K562 (cell line): ENCODE measurements around the gene CCNL2. TPM values are rescaled to one million over a fixed set of nuclear protein-coding genes. Genes with fewer than 3 reads are reported as not detected.

Experiments used
- ATAC-seq: fragments of 200-7000 bp; cut with Tn5 transposase; 3 replicates; pipeline ENCODE4 v1.9.1; 2020; ENCODE audit warnings: moderate library complexity
- BruUV-seq: library from RNA; stranded (reverse); fragments of 400-500 nt; replicated peaks from 2 replicates; lab custom pipeline; 2021; lab: Mats Ljungman, UMichigan
- CTCF ChIA-PET: fragments of 300-600 bp; formaldehyde crosslinking; extraction: SDS; loops from one replicate; lab custom pipeline; 2021; ENCODE audit warnings: low intra/inter-chr PET ratio; lab: Yijun Ruan, JAX
- POLR2A ChIA-PET: fragments of 300-600, 350-650 bp; sonication (Branson Sonifier 250); formaldehyde crosslinking; extraction: SDS; loops from one replicate; lab custom pipeline; 2021; ENCODE audit warnings: antibody characterized with exemption, inconsistent platforms; lab: Yijun Ruan, JAX
- DNase-seq, 4 experiments: peaks; one replicate each; pipeline versions ENCODE4 v3.0.0 to v3.0.0-alpha.2; 2011 to 2018; ENCODE audit warnings: low spot score in 3 of 4, mixed read lengths in 3 of 4; ENCODE audit errors: extremely low read depth in 1 of 4
- FAIRE-seq: peaks from 2 replicates; lab custom pipeline; 2011; peaks lifted over from hg19 to GRCh38; lab: Jason Lieb, UNC
- H2AFZ ChIP-seq: 2 replicates; pipeline ENCODE4 v1.6.0; 2011; ENCODE audit warnings: low read depth, low read length, control low read depth, inconsistent platforms
- H3K27ac ChIP-seq: fragments of 200-600 bp; 3 replicates; pipeline ENCODE4 v1.8.0; 2011; ENCODE audit warnings: low read depth, mild to moderate bottlenecking, control low read depth, inconsistent platforms, low read length, moderate library complexity, mixed read lengths; ENCODE audit errors: extremely low read depth
- H3K27me3 ChIP-seq, 2 experiments: fragments of 300-600 bp in 1 of 2; 2 replicates in 1 of 2; 3 replicates in 1 of 2; pipeline versions ENCODE4 v1.6.0 to v1.8.0; 2011; ENCODE audit warnings: inconsistent platforms in 2 of 2, low read length in 2 of 2, mild to moderate bottlenecking in 1 of 2, mixed read lengths in 1 of 2, moderate library complexity in 1 of 2; ENCODE audit not compliant: control insufficient read depth in 2 of 2, insufficient read depth in 2 of 2
- H3K36me3 ChIP-seq: fragments of 300-600 bp; 3 replicates; pipeline ENCODE4 v1.8.0; 2011; ENCODE audit warnings: mild to moderate bottlenecking, low read length, inconsistent platforms; ENCODE audit not compliant: control insufficient read depth, insufficient read depth
- H3K4me1 ChIP-seq, 2 experiments: fragments of 200-600 bp in 1 of 2; replicated peaks in 1 of 2; 2 replicates in 1 of 2; 3 replicates in 1 of 2; pipeline versions ENCODE4 v1.5.1 to v1.8.0; 2011; ENCODE audit warnings: inconsistent platforms in 2 of 2, low read length in 2 of 2, mild to moderate bottlenecking in 1 of 2, mixed read lengths in 1 of 2, moderate library complexity in 1 of 2; ENCODE audit not compliant: control insufficient read depth in 2 of 2, insufficient read depth in 2 of 2
- H3K4me2 ChIP-seq: 2 replicates; pipeline ENCODE4 v1.6.1; 2011; ENCODE audit warnings: low read length, control low read depth, inconsistent platforms, mixed read lengths; ENCODE audit not compliant: insufficient read depth
- H3K4me3 ChIP-seq: fragments of 200-600 bp; sonication (generic), shearing (Covaris generic); 2 replicates; pipeline ENCODE4 v1.5.1; 2016; ENCODE audit warnings: control low read depth, inconsistent platforms
- H3K79me2 ChIP-seq: fragments of 200-600 bp; 3 replicates; pipeline ENCODE4 v1.8.0; 2011; ENCODE audit warnings: low read length, inconsistent platforms; ENCODE audit not compliant: control insufficient read depth, insufficient read depth
- H3K9ac ChIP-seq, 2 experiments: 2 replicates each; pipeline versions ENCODE4 v1.6.0 to v1.6.1; 2011; ENCODE audit warnings: low read depth in 2 of 2, low read length in 2 of 2, control low read depth in 1 of 2, inconsistent platforms in 1 of 2, mild to moderate bottlenecking in 1 of 2, mixed read lengths in 1 of 2; ENCODE audit not compliant: insufficient read depth in 1 of 2
- H3K9me1 ChIP-seq: one replicate; pipeline ENCODE4 v1.6.0; 2011; ENCODE audit warnings: inconsistent platforms, mild to moderate bottlenecking, low read length, moderate library complexity; ENCODE audit not compliant: control insufficient read depth, insufficient read depth
- H3K9me3 ChIP-seq: replicated peaks from 2 replicates; pipeline ENCODE4 v1.5.1; 2011; ENCODE audit warnings: low read depth, low read length, inconsistent platforms; ENCODE audit not compliant: control insufficient read depth, insufficient read depth
- H4K20me1 ChIP-seq: replicated peaks from 2 replicates; pipeline ENCODE4 v1.6.1; 2011; ENCODE audit warnings: low read length, inconsistent platforms, mixed read lengths; ENCODE audit not compliant: control insufficient read depth, insufficient read depth
- CTBP1 ChIP-seq: fragments of 450-650 bp; IDR thresholded peaks from 2 replicates; pipeline ENCODE4 v1.6.1; 2016; ENCODE audit warnings: borderline replicate concordance
- E2F3 ChIP-seq: fragments of 250-450 bp; sonication (Bioruptor Pico); IDR thresholded peaks from 2 replicates; pipeline ENCODE4 v1.4.0; 2020; ENCODE audit warnings: mild to moderate bottlenecking
- ESRRB ChIP-seq: fragments of 250-450 bp; sonication (Bioruptor Pico); IDR thresholded peaks from 2 replicates; pipeline ENCODE4 v1.5.0; 2020; ENCODE audit warnings: mild to moderate bottlenecking, moderate library complexity, borderline replicate concordance
- FOXA3 ChIP-seq, 2 experiments: fragments of 450-650 bp in 1 of 2; sonication (generic) in 1 of 2; formaldehyde crosslinking; IDR thresholded peaks in 1 of 2; conservative IDR thresholded peaks in 1 of 2; 2 replicates each; pipeline versions ENCODE4 v1.4.0 to v1.8.0; 2020 to 2022; ENCODE audit warnings: mild to moderate bottlenecking in 2 of 2, missing genetic modification reagents in 1 of 2
- LEF1 ChIP-seq: fragments of 450-650 bp; IDR thresholded peaks from 2 replicates; pipeline ENCODE4 v1.6.1; 2016; ENCODE audit warnings: mild to moderate bottlenecking
- MEF2A ChIP-seq: IDR thresholded peaks from 2 replicates; pipeline ENCODE4 v1.6.1; 2011; ENCODE audit warnings: low read depth, mild to moderate bottlenecking, low read length, moderate library complexity; ENCODE audit not compliant: control insufficient read depth
- SMAD3 ChIP-seq: fragments of 450-650 bp; formaldehyde crosslinking; conservative IDR thresholded peaks from 2 replicates; pipeline ENCODE4 v1.4.0; 2020; ENCODE audit warnings: mild to moderate bottlenecking
- SMAD4 ChIP-seq: fragments of 250-450 bp; sonication (Bioruptor Pico); conservative IDR thresholded peaks from 2 replicates; pipeline ENCODE4 v1.8.0; 2021; ENCODE audit warnings: inconsistent platforms, mild to moderate bottlenecking, moderate library complexity
- SMARCA5 ChIP-seq: fragments of 450-650 bp; IDR thresholded peaks from 2 replicates; pipeline ENCODE4 v1.6.1; 2016
- SNIP1 ChIP-seq: fragments of 450-650 bp; IDR thresholded peaks from 2 replicates; pipeline ENCODE4 v1.7.1; 2017; ENCODE audit warnings: low read depth, mild to moderate bottlenecking
- SPI1 ChIP-seq: IDR thresholded peaks from 2 replicates; pipeline ENCODE4 v1.6.1; 2011; ENCODE audit warnings: low read depth, low read length, control low read depth, borderline replicate concordance
- ZBED1 ChIP-seq: IDR thresholded peaks from 2 replicates; pipeline ENCODE4 v1.6.1; 2014
- ZBTB7A ChIP-seq: IDR thresholded peaks from 2 replicates; pipeline ENCODE4 v1.6.1; 2011; ENCODE audit warnings: low read depth, mild to moderate bottlenecking, low read length, moderate library complexity, borderline replicate concordance; ENCODE audit not compliant: control insufficient read depth
- ZNF121 ChIP-seq: sonication (generic); formaldehyde crosslinking; conservative IDR thresholded peaks from 2 replicates; pipeline ENCODE4 v1.8.0; 2022; ENCODE audit warnings: missing genetic modification reagents
- ZNF124 ChIP-seq: sonication (generic); formaldehyde crosslinking; IDR thresholded peaks from 2 replicates; pipeline ENCODE4 v1.8.1; 2022; ENCODE audit warnings: missing genetic modification reagents
- ZNF143 ChIP-seq: sonication (generic); formaldehyde crosslinking; IDR thresholded peaks from 2 replicates; pipeline ENCODE4 v1.9.0; 2022; ENCODE audit warnings: mild to moderate bottlenecking, missing genetic modification reagents
- ZNF224 ChIP-seq: sonication (generic); formaldehyde crosslinking; IDR thresholded peaks from 2 replicates; pipeline ENCODE4 v1.8.0; 2022; ENCODE audit warnings: mild to moderate bottlenecking, missing genetic modification reagents
- ZNF24 ChIP-seq: fragments of 450-650 bp; IDR thresholded peaks from 2 replicates; pipeline ENCODE4 v1.6.1; 2016
- ZNF445 ChIP-seq: fragments of 250-450 bp; sonication (Bioruptor Pico); IDR thresholded peaks from 2 replicates; pipeline ENCODE4 v1.4.0; 2020; ENCODE audit warnings: low read depth, mild to moderate bottlenecking, moderate library complexity
- ZNF717 ChIP-seq: fragments of 250-450 bp; sonication (Bioruptor Pico); IDR thresholded peaks from 2 replicates; pipeline ENCODE4 v1.5.0; 2021
- WGBS: fragments of 100-300 bp; shearing (Covaris generic); methylation state at CpG from one replicate; pipeline ENCODE4 v1.1.6; 2016; ENCODE audit warnings: low coverage, mixed read lengths; ENCODE audit not compliant: insufficient coverage; ENCODE audit errors: missing lambda C conversion rate; 5-methylcytosine and 5-hydroxymethylcytosine counted together
- in situ Hi-C: fragments of 300-500 bp; cut with MboI; formaldehyde crosslinking; loops from 4 replicates; pipeline ENCODE4 v1.15.0; 2018; ENCODE audit warnings: inconsistent platforms, mixed read lengths
- intact Hi-C: fragments of 100-400 bp; cut with micrococcal nuclease; formaldehyde crosslinking; loops from 2 replicates; pipeline ENCODE4 v1.14.2; 2022
- polyA plus RNA-seq, 8 experiments: library from polyadenylated mRNA; depleted of rRNA in 4 of 8; stranded (reverse) in 5 of 8; unstranded in 3 of 8; fragments of >200 nt; fragmentation: Nextera tagmentation in 2 of 8; fragmentation: Illumina TruSeq in 1 of 8; extraction: Ambion mirVana in 2 of 8; extraction: Trizol in 1 of 8; gene quantifications; 2 replicates each; pipeline versions ENCODE4 v1.2.1 to v1.2.3, GENCODE V29; 2011 to 2014; ENCODE audit warnings: inconsistent platforms in 1 of 8, missing spikeins in 1 of 8
- total RNA-seq, 7 experiments: library from RNA; depleted of rRNA in 6 of 7; stranded (reverse); fragments of >200 nt in 6 of 7; fragmentation: Illumina TruSeq in 2 of 7; extraction: Trizol in 2 of 7; gene quantifications; 2 replicates each; pipeline versions ENCODE4 v1.2.1 to v1.2.3, GENCODE V29; 2011 to 2021; ENCODE audit warnings: low replicate concordance in 1 of 7
- TF ChIP-seq, protein P1 (sequence below): fragments of 450-650 bp; conservative IDR thresholded peaks from 2 replicates; pipeline ENCODE4 v1.6.1; 2016; ENCODE audit warnings: missing genetic modification characterization, low read depth, mild to moderate bottlenecking, missing compliant biosample characterization, moderate library complexity
- TF ChIP-seq, protein P2 (sequence below): sonication (generic); formaldehyde crosslinking; IDR thresholded peaks from 2 replicates; pipeline ENCODE4 v1.8.0; 2023; ENCODE audit warnings: mild to moderate bottlenecking, missing genetic modification reagents

CCNL2 gene
- total and polyA plus RNA-seq, 9 of the 15 experiments (the other 6 are each of a cell fraction or from before 2014, with no cell fraction given) = 2.8 to 287 (median 94.5) TPM

DNA sequence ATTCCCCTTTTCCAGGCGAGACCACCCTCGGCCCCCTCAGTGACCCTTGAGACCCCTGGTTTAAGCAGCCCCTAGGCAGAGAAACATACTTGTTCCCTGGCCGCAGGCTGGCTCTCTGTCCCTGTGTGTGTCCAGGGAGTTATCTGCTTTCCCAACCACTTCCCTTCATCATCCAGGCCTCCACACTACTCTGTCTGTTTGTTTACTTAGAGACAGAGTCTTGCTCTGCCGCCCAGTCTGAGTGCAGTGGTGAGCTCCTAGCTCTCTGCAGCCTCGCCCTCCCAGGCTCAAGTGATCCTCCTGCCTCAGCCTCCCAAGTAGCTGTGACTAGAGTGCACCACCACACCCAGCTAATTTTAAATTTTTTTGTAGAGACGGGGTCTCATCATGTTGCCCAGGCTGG is 30.5 kb upstream of the CCNL2 start:
- Histone ChIP-seq H3K36me3 (no peaks in the 10 kb centered on the region), H3K27ac (no peak overlapping the region), H3K4me1 (peaks cover 38 to 78% of the 10 kb centered on the region in 2 experiments), H3K27me3 (no peaks in the 10 kb centered on the region), H4K20me1 (no peaks in the 10 kb centered on the region), H3K4me2 (no peak overlapping the region), H2AFZ (no peak overlapping the region), H3K9me1 (no peaks in the 10 kb centered on the region), H3K79me2 (no peaks in the 10 kb centered on the region), H3K9me3 (no peaks in the 10 kb centered on the region), H3K4me3 (no peak overlapping the region), H3K9ac (no peak overlapping the region)
- 21% methylated on average over 6 of the region's 6 CpGs for WGBS
- FAIRE-seq = no peak
- no TSS peak for BruUV-seq
- in situ Hi-C loops (no loop called here), intact Hi-C loops (no loop called here)
- peak in 1 of 4 experiments; percentile 32 for DNase-seq
- POLR2A ChIA-PET = interaction anchor here (1.4 to 2.0 kb wide), 2 partner anchors 22 to 27 kb away, joined by 4 to 11 read pairs; partner anchors contain the start of gene MRPL20
- ATAC-seq = no peak
- CTCF ChIA-PET = no interaction called here
- TF ChIP-seq SNIP1 (no peak), ESRRB (CRISPR knock-in tag) (no peak), ZNF124 (CRISPR knock-in tag) (no peak), SMARCA5 (peak; percentile 27; the same call in 1 of the 2 replicates), ZBTB7A (peak; percentile 54), ZNF121 (peak; percentile 98), ZNF445 (CRISPR knock-in tag) (no peak), LEF1 (no peak), ZNF143 (CRISPR knock-in tag) (no peak), CTBP1 (0 out of 2 replicates have a peak, but pooled peaks have one; percentile 14), SMAD4 (CRISPR knock-in tag) (no peak), E2F3 (CRISPR knock-in tag) (no peak), ZBED1 (no peak), ZNF717 (CRISPR knock-in tag) (no peak), SPI1 (peak; percentile 37; the same call in 1 of the 2 replicates), FOXA3 (CRISPR knock-in tag; conservative IDR thresholded peaks at IDR 0.05 in 1 of 2, IDR thresholded peaks at IDR 0.05 in 1 of 2) (peak; percentile 89 to 92; a peak in 3 of 4 replicates), ZNF224 (CRISPR knock-in tag) (no peak), ZNF24 (no peak), SMAD3 (CRISPR knock-in tag) (no peak), MEF2A (no peak)
- TF ChIP-seq, protein P1, sequence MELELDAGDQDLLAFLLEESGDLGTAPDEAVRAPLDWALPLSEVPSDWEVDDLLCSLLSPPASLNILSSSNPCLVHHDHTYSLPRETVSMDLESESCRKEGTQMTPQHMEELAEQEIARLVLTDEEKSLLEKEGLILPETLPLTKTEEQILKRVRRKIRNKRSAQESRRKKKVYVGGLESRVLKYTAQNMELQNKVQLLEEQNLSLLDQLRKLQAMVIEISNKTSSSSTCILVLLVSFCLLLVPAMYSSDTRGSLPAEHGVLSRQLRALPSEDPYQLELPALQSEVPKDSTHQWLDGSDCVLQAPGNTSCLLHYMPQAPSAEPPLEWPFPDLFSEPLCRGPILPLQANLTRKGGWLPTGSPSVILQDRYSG (tag) = no peak
- TF ChIP-seq, protein P2, sequence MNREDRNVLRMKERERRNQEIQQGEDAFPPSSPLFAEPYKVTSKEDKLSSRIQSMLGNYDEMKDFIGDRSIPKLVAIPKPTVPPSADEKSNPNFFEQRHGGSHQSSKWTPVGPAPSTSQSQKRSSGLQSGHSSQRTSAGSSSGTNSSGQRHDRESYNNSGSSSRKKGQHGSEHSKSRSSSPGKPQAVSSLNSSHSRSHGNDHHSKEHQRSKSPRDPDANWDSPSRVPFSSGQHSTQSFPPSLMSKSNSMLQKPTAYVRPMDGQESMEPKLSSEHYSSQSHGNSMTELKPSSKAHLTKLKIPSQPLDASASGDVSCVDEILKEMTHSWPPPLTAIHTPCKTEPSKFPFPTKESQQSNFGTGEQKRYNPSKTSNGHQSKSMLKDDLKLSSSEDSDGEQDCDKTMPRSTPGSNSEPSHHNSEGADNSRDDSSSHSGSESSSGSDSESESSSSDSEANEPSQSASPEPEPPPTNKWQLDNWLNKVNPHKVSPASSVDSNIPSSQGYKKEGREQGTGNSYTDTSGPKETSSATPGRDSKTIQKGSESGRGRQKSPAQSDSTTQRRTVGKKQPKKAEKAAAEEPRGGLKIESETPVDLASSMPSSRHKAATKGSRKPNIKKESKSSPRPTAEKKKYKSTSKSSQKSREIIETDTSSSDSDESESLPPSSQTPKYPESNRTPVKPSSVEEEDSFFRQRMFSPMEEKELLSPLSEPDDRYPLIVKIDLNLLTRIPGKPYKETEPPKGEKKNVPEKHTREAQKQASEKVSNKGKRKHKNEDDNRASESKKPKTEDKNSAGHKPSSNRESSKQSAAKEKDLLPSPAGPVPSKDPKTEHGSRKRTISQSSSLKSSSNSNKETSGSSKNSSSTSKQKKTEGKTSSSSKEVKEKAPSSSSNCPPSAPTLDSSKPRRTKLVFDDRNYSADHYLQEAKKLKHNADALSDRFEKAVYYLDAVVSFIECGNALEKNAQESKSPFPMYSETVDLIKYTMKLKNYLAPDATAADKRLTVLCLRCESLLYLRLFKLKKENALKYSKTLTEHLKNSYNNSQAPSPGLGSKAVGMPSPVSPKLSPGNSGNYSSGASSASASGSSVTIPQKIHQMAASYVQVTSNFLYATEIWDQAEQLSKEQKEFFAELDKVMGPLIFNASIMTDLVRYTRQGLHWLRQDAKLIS (CRISPR knock-in tag) = no peak
